SK-N-SH (cell line): Measurements from ENCODE around the gene APOO. TPM values are rescaled to one million over a fixed set of nuclear protein-coding genes. Genes with fewer than 3 reads are reported as not detected.
A peak's percentile ranks its signal among the peaks of the same experiment; 100 is the strongest.

ENCODE experiments used
- CTCF ChIA-PET: fragments of 300-600, 350-600 bp; formaldehyde crosslinking; extraction: SDS; loops from one replicate; lab custom pipeline; 2021; lab: Yijun Ruan, JAX
- POLR2A ChIA-PET: fragments of 350-600 bp; sonication (Branson Sonifier 250); formaldehyde crosslinking; extraction: SDS; loops from one replicate; lab custom pipeline; 2020; ENCODE audit warnings: antibody characterized with exemption, inconsistent platforms; lab: Yijun Ruan, JAX
- DNase-seq: peaks from one replicate; pipeline ENCODE4 v3.0.0; 2012
- H2AFZ ChIP-seq: fragments of 200-600 bp; sonication (generic); 2 replicates; pipeline ENCODE4 v1.8.1; 2016; ENCODE audit warnings: antibody characterized with exemption, mild to moderate bottlenecking, low read depth
- H3F3A ChIP-seq: fragments of 200-600 bp; sonication (generic); replicated peaks from 2 replicates; pipeline ENCODE3; 2016; ENCODE audit warnings: antibody characterized with exemption, mild to moderate bottlenecking; ENCODE audit not compliant: insufficient read depth
- H3K27ac ChIP-seq, 2 experiments: fragments of 200-500 bp in 1 of 2; fragments of 200-600 bp in 1 of 2; sonication (Bioruptor generic) in 1 of 2; sonication (generic), shearing (Covaris generic) in 1 of 2; 2 replicates each; pipeline versions ENCODE4 v1.5.1 to v1.6.1; 2014 to 2016; ENCODE audit warnings: low read depth in 2 of 2, inconsistent platforms in 1 of 2, low read length in 1 of 2, mild to moderate bottlenecking in 1 of 2, mixed read lengths in 1 of 2
- H3K27me3 ChIP-seq: fragments of 200-600 bp; sonication (generic), shearing (Covaris generic); 2 replicates; pipeline ENCODE4 v1.6.1; 2016; ENCODE audit warnings: mixed run types; ENCODE audit not compliant: insufficient read depth
- H3K36me3 ChIP-seq, 2 experiments: fragments of 200-500 bp in 1 of 2; fragments of 200-600 bp in 1 of 2; sonication (Bioruptor generic) in 1 of 2; sonication (generic) in 1 of 2; replicated peaks in 1 of 2; 2 replicates each; pipeline versions ENCODE3 to v1.5.1; 2014 to 2016; ENCODE audit warnings: low read length in 1 of 2, mild to moderate bottlenecking in 1 of 2; ENCODE audit not compliant: insufficient read depth in 2 of 2, control insufficient read depth in 1 of 2
- H3K4me1 ChIP-seq, 2 experiments: fragments of 200-500 bp in 1 of 2; fragments of 200-600 bp in 1 of 2; sonication (Bioruptor generic) in 1 of 2; sonication (generic), shearing (Covaris generic) in 1 of 2; 2 replicates each; pipeline versions ENCODE4 v1.5.1 to v1.6.1; 2014 to 2016; ENCODE audit warnings: low read depth in 1 of 2, low read length in 1 of 2, mixed run types in 1 of 2; ENCODE audit not compliant: insufficient read depth in 2 of 2, control insufficient read depth in 1 of 2
- H3K4me2 ChIP-seq: fragments of 200-600 bp; sonication (generic), shearing (Covaris generic); 2 replicates; pipeline ENCODE4 v1.6.1; 2017; ENCODE audit warnings: mixed run types
- H3K4me3 ChIP-seq, 2 experiments: fragments of 200-500 bp in 1 of 2; fragments of 200-600 bp in 1 of 2; sonication (Bioruptor generic) in 1 of 2; sonication (generic), shearing (Covaris generic) in 1 of 2; 2 replicates each; pipeline versions ENCODE4 v1.5.1 to v1.8.1; 2014 to 2016; ENCODE audit warnings: low read depth in 2 of 2, inconsistent platforms in 1 of 2, low read length in 1 of 2, mild to moderate bottlenecking in 1 of 2, mixed read lengths in 1 of 2, moderate library complexity in 1 of 2
- H3K79me2 ChIP-seq: fragments of 200-600 bp; sonication (generic); 2 replicates; pipeline ENCODE4 v1.8.1; 2017; ENCODE audit warnings: mild to moderate bottlenecking; ENCODE audit not compliant: insufficient read depth
- H3K9ac ChIP-seq: fragments of 200-600 bp; sonication (generic); 2 replicates; pipeline ENCODE4 v1.6.1; 2017; ENCODE audit warnings: mixed run types
- H3K9me2 ChIP-seq: fragments of 200-600 bp; sonication (generic); 2 replicates; pipeline ENCODE4 v1.6.1; 2017; ENCODE audit warnings: mixed run types
- H3K9me3 ChIP-seq: fragments of 200-600 bp; sonication (generic); 2 replicates; pipeline ENCODE4 v1.6.1; 2017; ENCODE audit warnings: mixed run types, mild to moderate bottlenecking, moderate library complexity
- H4K20me1 ChIP-seq: fragments of 200-600 bp; sonication (generic); 2 replicates; pipeline ENCODE4 v1.6.1; 2017; ENCODE audit warnings: mild to moderate bottlenecking, mixed run types; ENCODE audit not compliant: insufficient read depth
- EZH2phosphoT487 ChIP-seq: fragments of 200-600 bp; sonication (generic); IDR thresholded peaks from 2 replicates; pipeline ENCODE4 v1.6.1; 2017; ENCODE audit warnings: low read depth, mixed run types, mild to moderate bottlenecking, antibody characterized with exemption, moderate library complexity, borderline replicate concordance
- MEF2A ChIP-seq: IDR thresholded peaks from 2 replicates; pipeline ENCODE4 v1.4.0; 2012; ENCODE audit warnings: low read depth, borderline replicate concordance
- MXI1 ChIP-seq: IDR thresholded peaks from 2 replicates; pipeline ENCODE4 v1.6.1; 2012; ENCODE audit warnings: mild to moderate bottlenecking, low read depth, low read length, improper control_type of control experiment
- RXRA ChIP-seq: IDR thresholded peaks from 2 replicates; pipeline ENCODE4 v1.4.0; 2012; ENCODE audit warnings: low read depth, mild to moderate bottlenecking, borderline replicate concordance
- SIN3A ChIP-seq: IDR thresholded peaks from 2 replicates; pipeline ENCODE4 v1.6.1; 2012; ENCODE audit warnings: low read depth, mild to moderate bottlenecking, low read length, moderate library complexity, borderline replicate concordance
- SMC3 ChIP-seq: IDR thresholded peaks from 2 replicates; pipeline ENCODE4 v1.6.1; 2012; ENCODE audit warnings: low read depth, low read length, improper control_type of control experiment
- TAF1 ChIP-seq: IDR thresholded peaks from 2 replicates; pipeline ENCODE4 v1.6.1; 2012; ENCODE audit warnings: low read depth, mild to moderate bottlenecking, low read length, moderate library complexity, borderline replicate concordance
- TCF12 ChIP-seq: IDR thresholded peaks from 2 replicates; pipeline ENCODE4 v1.4.0; 2012
- YY1 ChIP-seq: IDR thresholded peaks from 2 replicates; pipeline ENCODE4 v1.4.0; 2012; ENCODE audit warnings: low read depth, mild to moderate bottlenecking
- WGBS: methylation state at CpG from one replicate; pipeline ENCODE4 v1.1.6; 2017; ENCODE audit warnings: low lambda C conversion rate; 5-methylcytosine and 5-hydroxymethylcytosine counted together
- polyA plus RNA-seq, 3 experiments: library from polyadenylated mRNA; depleted of rRNA; stranded (reverse); fragments of >200 nt; gene quantifications; 2 replicates each; pipeline ENCODE4 v1.2.3, GENCODE V29; 2012
- TF ChIP-seq, protein P1 (sequence below): fragments of 150-350 bp; IDR thresholded peaks from 2 replicates; pipeline ENCODE4 v1.6.1; 2016; ENCODE audit warnings: mild to moderate bottlenecking, low read depth, low read length
- TF ChIP-seq, protein P2 (sequence below): IDR thresholded peaks from 2 replicates; pipeline ENCODE4 v1.4.0; 2012; ENCODE audit warnings: low read depth
- TF ChIP-seq, protein P3 (sequence below): IDR thresholded peaks from 2 replicates; pipeline ENCODE4 v1.6.1; 2012; ENCODE audit warnings: mild to moderate bottlenecking, low read depth, low read length, moderate library complexity
- TF ChIP-seq, protein P4 (sequence below): fragments of 200-600 bp; sonication (generic); IDR thresholded peaks from 2 replicates; pipeline ENCODE4 v1.6.1; 2017; ENCODE audit warnings: antibody characterized with exemption, mild to moderate bottlenecking, moderate library complexity
- TF ChIP-seq, protein P5 (sequence below): IDR thresholded peaks from 2 replicates; pipeline ENCODE4; 2012

Gene APOO
- polyA plus RNA-seq, 1 of the 3 experiments (the other 2 are of a cell fraction): 22.0 TPM

DNA sequence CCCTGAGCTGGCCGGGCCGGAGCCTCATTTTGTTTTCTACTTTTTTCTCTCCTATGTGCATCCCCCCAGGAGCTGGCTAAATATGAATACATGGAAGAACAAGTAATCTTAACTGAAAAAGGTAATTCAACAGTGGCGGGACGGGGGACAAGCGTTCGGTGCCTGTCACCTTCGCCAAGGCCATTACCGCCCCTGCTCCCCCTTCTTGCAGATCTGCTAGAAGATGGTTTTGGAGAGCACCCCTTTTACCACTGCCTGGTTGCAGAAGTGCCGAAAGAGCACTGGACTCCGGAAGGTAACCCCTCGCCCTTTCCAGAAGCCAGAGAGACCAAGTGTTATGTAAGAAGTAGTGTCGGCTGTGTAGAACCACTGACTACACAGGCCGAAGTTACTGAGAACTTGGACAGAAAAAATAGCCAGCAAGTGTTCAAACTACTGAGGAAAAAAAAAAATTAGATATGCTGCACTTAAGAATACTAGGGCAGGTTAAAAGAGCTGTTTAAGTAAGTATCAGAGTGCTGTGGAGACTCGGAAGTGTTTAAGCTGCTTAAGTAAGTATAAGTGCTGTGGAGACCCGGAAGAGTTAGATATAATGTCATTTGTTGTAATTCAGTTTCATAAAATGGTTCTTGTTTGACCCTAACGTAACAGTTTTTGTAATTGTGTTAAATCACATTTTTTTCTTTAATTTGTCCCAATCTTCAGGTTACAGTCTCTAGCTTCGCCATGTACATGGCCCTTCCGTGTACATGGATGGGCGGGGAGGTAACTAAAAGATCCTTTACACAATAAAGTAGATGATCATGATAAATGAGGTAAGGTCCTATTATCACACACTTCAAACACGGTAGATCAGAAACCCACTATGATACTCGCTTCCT lies 123.9 kb downstream of the APOO start:
- Histone ChIP-seq H3K27me3 (no peaks in the 10 kb centered on the region; the same call in 1 of the 2 replicates), H4K20me1 (0 out of 2 replicates have a peak, but pooled peaks cover 5% of the 10 kb centered on the region), H3K79me2 (peaks cover 11% of the 10 kb centered on the region), H3K4me2 (peak overlapping the region; percentile 60), H3K36me3 (peaks cover 0 to 10% of the 10 kb centered on the region in 2 experiments), H3K9me2 (no peaks in the 10 kb centered on the region), H3K4me3 (peak overlapping the region; percentile 57 to 72), H3K9ac (peak overlapping the region; percentile 89), H3K4me1 (no peaks in the 10 kb centered on the region; a peak in 2 of 4 replicates)
- 19% methylated on average over 21 of the region's 21 CpGs for WGBS
- TF ChIP-seq, protein P1, sequence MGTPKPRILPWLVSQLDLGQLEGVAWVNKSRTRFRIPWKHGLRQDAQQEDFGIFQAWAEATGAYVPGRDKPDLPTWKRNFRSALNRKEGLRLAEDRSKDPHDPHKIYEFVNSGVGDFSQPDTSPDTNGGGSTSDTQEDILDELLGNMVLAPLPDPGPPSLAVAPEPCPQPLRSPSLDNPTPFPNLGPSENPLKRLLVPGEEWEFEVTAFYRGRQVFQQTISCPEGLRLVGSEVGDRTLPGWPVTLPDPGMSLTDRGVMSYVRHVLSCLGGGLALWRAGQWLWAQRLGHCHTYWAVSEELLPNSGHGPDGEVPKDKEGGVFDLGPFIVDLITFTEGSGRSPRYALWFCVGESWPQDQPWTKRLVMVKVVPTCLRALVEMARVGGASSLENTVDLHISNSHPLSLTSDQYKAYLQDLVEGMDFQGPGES: no peak
- TF ChIP-seq, protein P2, sequence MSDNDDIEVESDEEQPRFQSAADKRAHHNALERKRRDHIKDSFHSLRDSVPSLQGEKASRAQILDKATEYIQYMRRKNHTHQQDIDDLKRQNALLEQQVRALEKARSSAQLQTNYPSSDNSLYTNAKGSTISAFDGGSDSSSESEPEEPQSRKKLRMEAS: no peak
- TF ChIP-seq MEF2A (no peak), TCF12 (no peak), SIN3A (no peak), SMC3 (no peak), MXI1 (no peak), RXRA (no peak), TAF1 (no peak), EZH2phosphoT487 (no peak), YY1 (no peak)
- TF ChIP-seq, protein P3, sequence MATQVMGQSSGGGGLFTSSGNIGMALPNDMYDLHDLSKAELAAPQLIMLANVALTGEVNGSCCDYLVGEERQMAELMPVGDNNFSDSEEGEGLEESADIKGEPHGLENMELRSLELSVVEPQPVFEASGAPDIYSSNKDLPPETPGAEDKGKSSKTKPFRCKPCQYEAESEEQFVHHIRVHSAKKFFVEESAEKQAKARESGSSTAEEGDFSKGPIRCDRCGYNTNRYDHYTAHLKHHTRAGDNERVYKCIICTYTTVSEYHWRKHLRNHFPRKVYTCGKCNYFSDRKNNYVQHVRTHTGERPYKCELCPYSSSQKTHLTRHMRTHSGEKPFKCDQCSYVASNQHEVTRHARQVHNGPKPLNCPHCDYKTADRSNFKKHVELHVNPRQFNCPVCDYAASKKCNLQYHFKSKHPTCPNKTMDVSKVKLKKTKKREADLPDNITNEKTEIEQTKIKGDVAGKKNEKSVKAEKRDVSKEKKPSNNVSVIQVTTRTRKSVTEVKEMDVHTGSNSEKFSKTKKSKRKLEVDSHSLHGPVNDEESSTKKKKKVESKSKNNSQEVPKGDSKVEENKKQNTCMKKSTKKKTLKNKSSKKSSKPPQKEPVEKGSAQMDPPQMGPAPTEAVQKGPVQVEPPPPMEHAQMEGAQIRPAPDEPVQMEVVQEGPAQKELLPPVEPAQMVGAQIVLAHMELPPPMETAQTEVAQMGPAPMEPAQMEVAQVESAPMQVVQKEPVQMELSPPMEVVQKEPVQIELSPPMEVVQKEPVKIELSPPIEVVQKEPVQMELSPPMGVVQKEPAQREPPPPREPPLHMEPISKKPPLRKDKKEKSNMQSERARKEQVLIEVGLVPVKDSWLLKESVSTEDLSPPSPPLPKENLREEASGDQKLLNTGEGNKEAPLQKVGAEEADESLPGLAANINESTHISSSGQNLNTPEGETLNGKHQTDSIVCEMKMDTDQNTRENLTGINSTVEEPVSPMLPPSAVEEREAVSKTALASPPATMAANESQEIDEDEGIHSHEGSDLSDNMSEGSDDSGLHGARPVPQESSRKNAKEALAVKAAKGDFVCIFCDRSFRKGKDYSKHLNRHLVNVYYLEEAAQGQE: no peak
- TF ChIP-seq, protein P4, sequence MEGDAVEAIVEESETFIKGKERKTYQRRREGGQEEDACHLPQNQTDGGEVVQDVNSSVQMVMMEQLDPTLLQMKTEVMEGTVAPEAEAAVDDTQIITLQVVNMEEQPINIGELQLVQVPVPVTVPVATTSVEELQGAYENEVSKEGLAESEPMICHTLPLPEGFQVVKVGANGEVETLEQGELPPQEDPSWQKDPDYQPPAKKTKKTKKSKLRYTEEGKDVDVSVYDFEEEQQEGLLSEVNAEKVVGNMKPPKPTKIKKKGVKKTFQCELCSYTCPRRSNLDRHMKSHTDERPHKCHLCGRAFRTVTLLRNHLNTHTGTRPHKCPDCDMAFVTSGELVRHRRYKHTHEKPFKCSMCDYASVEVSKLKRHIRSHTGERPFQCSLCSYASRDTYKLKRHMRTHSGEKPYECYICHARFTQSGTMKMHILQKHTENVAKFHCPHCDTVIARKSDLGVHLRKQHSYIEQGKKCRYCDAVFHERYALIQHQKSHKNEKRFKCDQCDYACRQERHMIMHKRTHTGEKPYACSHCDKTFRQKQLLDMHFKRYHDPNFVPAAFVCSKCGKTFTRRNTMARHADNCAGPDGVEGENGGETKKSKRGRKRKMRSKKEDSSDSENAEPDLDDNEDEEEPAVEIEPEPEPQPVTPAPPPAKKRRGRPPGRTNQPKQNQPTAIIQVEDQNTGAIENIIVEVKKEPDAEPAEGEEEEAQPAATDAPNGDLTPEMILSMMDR: no peak
- TF ChIP-seq, protein P5, sequence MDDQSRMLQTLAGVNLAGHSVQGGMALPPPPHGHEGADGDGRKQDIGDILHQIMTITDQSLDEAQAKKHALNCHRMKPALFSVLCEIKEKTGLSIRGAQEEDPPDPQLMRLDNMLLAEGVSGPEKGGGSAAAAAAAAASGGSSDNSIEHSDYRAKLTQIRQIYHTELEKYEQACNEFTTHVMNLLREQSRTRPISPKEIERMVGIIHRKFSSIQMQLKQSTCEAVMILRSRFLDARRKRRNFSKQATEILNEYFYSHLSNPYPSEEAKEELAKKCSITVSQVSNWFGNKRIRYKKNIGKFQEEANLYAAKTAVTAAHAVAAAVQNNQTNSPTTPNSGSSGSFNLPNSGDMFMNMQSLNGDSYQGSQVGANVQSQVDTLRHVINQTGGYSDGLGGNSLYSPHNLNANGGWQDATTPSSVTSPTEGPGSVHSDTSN: no peak
- TF ChIP-seq, all 33 proteins: peak for 0
- CTCF ChIA-PET: interaction anchor here (0.6 to 5.9 kb wide), 15 partner anchors 9 to 1217 kb away, joined by 3 to 63 read pairs (median 4); partner anchors contain the start of gene ACOT9
- H3K9me3 ChIP-seq: no peaks in the 10 kb centered on the region
- POLR2A ChIA-PET: interaction anchor here (1.5 kb wide), 2 partner anchors 118 to 119 kb away, joined by 5 to 9 read pairs; no protein-coding TSS in a partner anchor
- peak overlapping the region in 1 of 2 experiments; percentile 73; a peak in 2 of 4 replicates for H3K27ac ChIP-seq
- H2AFZ ChIP-seq: peak overlapping the region; percentile 59; the same call in 1 of the 2 replicates
- DNase-seq: no peak
- H3F3A ChIP-seq: peaks cover 25% of the 10 kb centered on the region
